ENCODE measurements around the gene RASGRF1. TPM values are rescaled to one million over a fixed set of nuclear protein-coding genes. Genes with fewer than 3 reads are reported as not detected.

Gene RASGRF1
- total RNA-seq, 1 donor: not detected

GRCh38 chr15:78969687-78970349 is 120.8 kb downstream of the RASGRF1 start:
- H3K4me3 ChIP-seq (ENCODE audit: low read depth, low read length): no peak overlapping the region
- TF ChIP-seq CTCF (IDR thresholded peaks at IDR 0.05; ENCODE audit: insufficient read depth, low read length): no peak
- peak; percentile 73 for DNase-seq (ENCODE audit: low read depth)

- H3K4me3 ChIP-seq (ENCODE audit: low read depth, low read length): no peak overlapping the region
- DNase-seq (ENCODE audit: low read depth): no peak
- TF ChIP-seq CTCF (IDR thresholded peaks at IDR 0.05; ENCODE audit: insufficient read depth, low read length): no peak
These were observed 121.9 kb downstream of the RASGRF1 start for GRCh38 chr15:78968539-78969271.

GRCh38 chr15:78968114-78968513 is 122.5 kb downstream of the RASGRF1 start:
- no peak overlapping the region for H3K4me3 ChIP-seq (ENCODE audit: low read depth, low read length)
- TF ChIP-seq CTCF (IDR thresholded peaks at IDR 0.05; ENCODE audit: insufficient read depth, low read length): no peak
- DNase-seq (ENCODE audit: low read depth): no peak

- no peak overlapping the region for H3K4me3 ChIP-seq (ENCODE audit: low read depth, low read length)
- DNase-seq (ENCODE audit: low read depth): no peak
These were observed 130.3 kb downstream of the RASGRF1 start for GRCh38 chr15:78960308-78960707.

GRCh38 chr15:78959360-78959759 is 131.2 kb downstream of the RASGRF1 start:
- no peak overlapping the region for H3K4me3 ChIP-seq (ENCODE audit: low read depth, low read length)
- DNase-seq (ENCODE audit: low read depth): no peak
- TF ChIP-seq CTCF (IDR thresholded peaks at IDR 0.05; ENCODE audit: insufficient read depth, low read length): no peak

More at GRCh38 chr15:78960308-78960707, 130.3 kb downstream of the RASGRF1 start:
- no peak for TF ChIP-seq CTCF (IDR thresholded peaks at IDR 0.05; ENCODE audit: insufficient read depth, low read length)

- no peak for DNase-seq (ENCODE audit: low read depth)
- TF ChIP-seq CTCF (IDR thresholded peaks at IDR 0.05; ENCODE audit: insufficient read depth, low read length): no peak
- H3K4me3 ChIP-seq (ENCODE audit: low read depth, low read length): no peak overlapping the region
These were observed 133.0 kb downstream of the RASGRF1 start for GRCh38 chr15:78957416-78958093.
